EL (cell line): ENCODE data around the gene GRM5.
A peak's percentile ranks its signal among the peaks of the same experiment; 100 is the strongest.
"Not testable (repeated sequence)": the region's sequence is repeated elsewhere in the genome, so short reads cannot be mapped to it uniquely, and the experiment has no call there.

Source experiments
- DNase-seq: peaks from one replicate; pipeline ENCODE4 v3.0.0-alpha.2; 2016

The GRM5 gene

GRCh38 chr11:88535266-88535665 is 530.5 kb downstream of the GRM5 start:
- DNase-seq, result no peak

GRCh38 chr11:88534706-88535105 is 531.1 kb downstream of the GRM5 start:
- DNase-seq, result not testable (repeated sequence)

- no peak for DNase-seq
Measured at GRCh38 chr11:88534185-88534584, 531.6 kb downstream of the GRM5 start.

GRCh38 chr11:88533001-88533400 is 532.8 kb downstream of the GRM5 start:
- no peak for DNase-seq

GRCh38 chr11:88531831-88532230 is 534.0 kb downstream of the GRM5 start:
- no peak for DNase-seq

- DNase-seq, result no peak
Measured at GRCh38 chr11:88529426-88529825, 536.4 kb downstream of the GRM5 start.

- DNase-seq, result peak; percentile 77
Measured at GRCh38 chr11:88523386-88524071, 542.3 kb downstream of the GRM5 start.

GRCh38 chr11:88522624-88523385 is 543.0 kb downstream of the GRM5 start:
- no peak for DNase-seq

- DNase-seq, result no peak
Measured at GRCh38 chr11:88521799-88522201, 544.0 kb downstream of the GRM5 start.

- no peak for DNase-seq
Measured at GRCh38 chr11:88521399-88521798, 544.4 kb downstream of the GRM5 start.

GRCh38 chr11:88520391-88520790 is 545.4 kb downstream of the GRM5 start:
- DNase-seq, result peak; percentile 30

GRCh38 chr11:88515002-88515401 is 550.8 kb downstream of the GRM5 start:
- DNase-seq, result no peak

GRCh38 chr11:88511006-88511405 is 554.8 kb downstream of the GRM5 start:
- DNase-seq, result no peak

- peak; percentile 35 for DNase-seq
Measured at GRCh38 chr11:88508759-88509581, 556.8 kb downstream of the GRM5 start.

GRCh38 chr11:88508418-88508758 is 557.4 kb downstream of the GRM5 start:
- DNase-seq, result no peak

GRCh38 chr11:88507771-88508417 is 557.9 kb downstream of the GRM5 start:
- no peak for DNase-seq

GRCh38 chr11:88501541-88501940 is 564.2 kb downstream of the GRM5 start:
- no peak for DNase-seq

- DNase-seq, result no peak
Measured at GRCh38 chr11:88495836-88496235, 569.9 kb downstream of the GRM5 start.

GRCh38 chr11:88494848-88495247 is 570.9 kb downstream of the GRM5 start:
- DNase-seq, result no peak

- DNase-seq, result no peak
Measured at GRCh38 chr11:88491674-88492073, 574.1 kb downstream of the GRM5 start.

GRCh38 chr11:88489030-88489429 is 576.8 kb downstream of the GRM5 start:
- DNase-seq, result peak; percentile 43

- DNase-seq, result no peak
Measured at GRCh38 chr11:88487646-88488045, 578.1 kb downstream of the GRM5 start.
